Fibroblast of lung (primary cell): ENCODE data around the gene RBCK1. TPM values are rescaled to one million over a fixed set of nuclear protein-coding genes. Genes with fewer than 3 reads are reported as not detected.
"Not testable (repeated sequence)": the region's sequence is repeated elsewhere in the genome, so short reads cannot be mapped to it uniquely, and the experiment has no call there.

Source experiments
- DNase-seq, 2 donors: peaks; one replicate each; pipeline versions ENCODE4 v3.0.0 to v3.0.0-alpha.2; 2010; ENCODE audit warnings: low read depth in 2 of 2
- H2AFZ ChIP-seq: 2 replicates; pipeline ENCODE4 v1.5.1; 2012; ENCODE audit warnings: low read length, control low read depth, inconsistent platforms
- H3K27ac ChIP-seq: 2 replicates; pipeline ENCODE4 v1.5.1; 2011; ENCODE audit warnings: low read length, control low read depth; ENCODE audit not compliant: insufficient read depth
- H3K27me3 ChIP-seq: 2 replicates; pipeline ENCODE4 v1.5.1; 2011; ENCODE audit warnings: mild to moderate bottlenecking, low read length; ENCODE audit not compliant: control insufficient read depth, insufficient read depth
- H3K36me3 ChIP-seq: 2 replicates; pipeline ENCODE4 v1.5.1; 2011; ENCODE audit warnings: low read length; ENCODE audit not compliant: control insufficient read depth, insufficient read depth
- H3K4me1 ChIP-seq: 2 replicates; pipeline ENCODE4 v1.5.1; 2011; ENCODE audit warnings: low read length; ENCODE audit not compliant: control insufficient read depth, insufficient read depth; ENCODE audit errors: extremely low read depth
- H3K4me2 ChIP-seq: 2 replicates; pipeline ENCODE4 v1.5.1; 2011; ENCODE audit warnings: low read length, control low read depth; ENCODE audit not compliant: insufficient read depth; ENCODE audit errors: extremely low read depth
- H3K4me3 ChIP-seq, 4 experiments: fragments of 200-600 bp in 1 of 4; sonication (generic) in 1 of 4; replicated peaks in 1 of 4; 2 replicates each; pipeline ENCODE4 v1.5.1; 2011 to 2016; ENCODE audit warnings: low read length in 4 of 4, low read depth in 3 of 4, mild to moderate bottlenecking in 3 of 4, control low read depth in 2 of 4, inconsistent platforms in 1 of 4, mixed read lengths in 1 of 4; ENCODE audit not compliant: insufficient read depth in 1 of 4; ENCODE audit errors: control extremely low read depth in 1 of 4
- H3K79me2 ChIP-seq: 2 replicates; pipeline ENCODE4 v1.5.1; 2012; ENCODE audit warnings: mild to moderate bottlenecking, low read length, inconsistent platforms; ENCODE audit not compliant: control insufficient read depth, insufficient read depth
- H3K9ac ChIP-seq: 2 replicates; pipeline ENCODE4 v1.5.1; 2011; ENCODE audit warnings: mild to moderate bottlenecking, low read length, control low read depth; ENCODE audit not compliant: insufficient read depth
- H3K9me3 ChIP-seq: 2 replicates; pipeline ENCODE4 v1.5.1; 2012; ENCODE audit warnings: low read depth, low read length; ENCODE audit not compliant: control insufficient read depth, insufficient read depth
- H4K20me1 ChIP-seq: 2 replicates; pipeline ENCODE4 v1.5.1; 2011; ENCODE audit warnings: low read length; ENCODE audit not compliant: control insufficient read depth, insufficient read depth; ENCODE audit errors: extremely low read depth
- EZH2 ChIP-seq: IDR thresholded peaks from 2 replicates; pipeline ENCODE4 v1.5.1; 2012; ENCODE audit warnings: low read length, control low read depth, mild to moderate bottlenecking; ENCODE audit errors: missing control alignments
- polyA plus RNA-seq, 2 donors: library from polyadenylated mRNA; depleted of rRNA in 1 of 2; stranded (reverse) in 1 of 2; unstranded in 1 of 2; fragments of >200 nt; gene quantifications; 2 replicates each; pipeline ENCODE4 v1.2.1, GENCODE V29; 2011 to 2012; ENCODE audit warnings: missing spikeins in 1 of 2
- total RNA-seq: library from RNA; depleted of rRNA; stranded (reverse); fragments of >200 nt; gene quantifications from 2 replicates; pipeline ENCODE4 v1.2.1, GENCODE V29; 2014
- TF ChIP-seq, protein P1 (sequence below), 2 donors: IDR thresholded peaks in 1 of 2; conservative IDR thresholded peaks in 1 of 2; 1 replicate in 1 of 2; 2 replicates in 1 of 2; pipeline ENCODE4 v1.5.1; 2011 to 2012; ENCODE audit warnings: low read length in 2 of 2, control low read depth in 1 of 2, inconsistent platforms in 1 of 2, low read depth in 1 of 2, mild to moderate bottlenecking in 1 of 2

Gene RBCK1
- total and polyA plus RNA-seq, 2 donors (not counting 1 experiment from before 2014, with no cell fraction given) = 35.2 to 89.0 TPM

DNA sequence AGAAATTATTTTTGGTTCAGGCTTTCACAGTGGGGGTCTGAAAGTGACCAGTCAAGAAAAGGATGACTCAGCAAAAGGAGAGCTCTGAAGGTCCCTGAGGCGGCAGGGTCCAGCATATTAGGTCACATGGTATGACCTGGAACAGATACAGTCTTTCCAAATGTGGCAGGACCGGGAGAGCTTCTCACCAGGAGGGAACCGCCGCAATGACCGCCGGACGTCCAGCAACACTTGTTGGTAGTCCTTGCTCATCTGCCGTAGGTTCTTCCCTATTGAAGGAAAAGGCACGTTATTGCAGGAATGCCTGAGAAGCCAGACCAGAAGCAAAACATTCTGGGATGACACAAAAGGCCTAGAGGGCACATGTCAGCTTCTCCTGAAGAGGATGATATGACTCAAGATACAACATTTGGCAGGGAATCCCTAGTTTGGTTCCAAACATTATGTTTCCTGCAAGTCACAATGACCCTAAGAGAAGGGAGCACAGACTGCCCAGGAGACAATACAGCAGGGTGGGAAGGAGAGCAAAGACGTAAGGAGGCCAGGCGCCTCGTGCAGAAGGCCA is 36.8 kb downstream of the RBCK1 start:
- Histone ChIP-seq H3K36me3 (peaks cover 17% of the 10 kb centered on the region), H3K9me3 (no peaks in the 10 kb centered on the region), H3K79me2 (peaks cover 22% of the 10 kb centered on the region), H3K4me3 (no peak overlapping the region), H3K9ac (no peak overlapping the region), H3K4me2 (no peak overlapping the region), H3K27me3 (no peaks in the 10 kb centered on the region), H2AFZ (no peak overlapping the region), H4K20me1 (peaks cover 1% of the 10 kb centered on the region), H3K4me1 (peaks cover 11% of the 10 kb centered on the region), H3K27ac (no peak overlapping the region)
- TF ChIP-seq EZH2 = no peak
- TF ChIP-seq, protein P1, sequence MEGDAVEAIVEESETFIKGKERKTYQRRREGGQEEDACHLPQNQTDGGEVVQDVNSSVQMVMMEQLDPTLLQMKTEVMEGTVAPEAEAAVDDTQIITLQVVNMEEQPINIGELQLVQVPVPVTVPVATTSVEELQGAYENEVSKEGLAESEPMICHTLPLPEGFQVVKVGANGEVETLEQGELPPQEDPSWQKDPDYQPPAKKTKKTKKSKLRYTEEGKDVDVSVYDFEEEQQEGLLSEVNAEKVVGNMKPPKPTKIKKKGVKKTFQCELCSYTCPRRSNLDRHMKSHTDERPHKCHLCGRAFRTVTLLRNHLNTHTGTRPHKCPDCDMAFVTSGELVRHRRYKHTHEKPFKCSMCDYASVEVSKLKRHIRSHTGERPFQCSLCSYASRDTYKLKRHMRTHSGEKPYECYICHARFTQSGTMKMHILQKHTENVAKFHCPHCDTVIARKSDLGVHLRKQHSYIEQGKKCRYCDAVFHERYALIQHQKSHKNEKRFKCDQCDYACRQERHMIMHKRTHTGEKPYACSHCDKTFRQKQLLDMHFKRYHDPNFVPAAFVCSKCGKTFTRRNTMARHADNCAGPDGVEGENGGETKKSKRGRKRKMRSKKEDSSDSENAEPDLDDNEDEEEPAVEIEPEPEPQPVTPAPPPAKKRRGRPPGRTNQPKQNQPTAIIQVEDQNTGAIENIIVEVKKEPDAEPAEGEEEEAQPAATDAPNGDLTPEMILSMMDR (conservative IDR thresholded peaks at IDR 0.05 in 1 of 2, IDR thresholded peaks at IDR 0.05 in 1 of 2; ENCODE audit: low read depth in 1 of 2, low read length in 2 of 2) = no peak
- DNase-seq = peak; percentile 24 to 40

DNA sequence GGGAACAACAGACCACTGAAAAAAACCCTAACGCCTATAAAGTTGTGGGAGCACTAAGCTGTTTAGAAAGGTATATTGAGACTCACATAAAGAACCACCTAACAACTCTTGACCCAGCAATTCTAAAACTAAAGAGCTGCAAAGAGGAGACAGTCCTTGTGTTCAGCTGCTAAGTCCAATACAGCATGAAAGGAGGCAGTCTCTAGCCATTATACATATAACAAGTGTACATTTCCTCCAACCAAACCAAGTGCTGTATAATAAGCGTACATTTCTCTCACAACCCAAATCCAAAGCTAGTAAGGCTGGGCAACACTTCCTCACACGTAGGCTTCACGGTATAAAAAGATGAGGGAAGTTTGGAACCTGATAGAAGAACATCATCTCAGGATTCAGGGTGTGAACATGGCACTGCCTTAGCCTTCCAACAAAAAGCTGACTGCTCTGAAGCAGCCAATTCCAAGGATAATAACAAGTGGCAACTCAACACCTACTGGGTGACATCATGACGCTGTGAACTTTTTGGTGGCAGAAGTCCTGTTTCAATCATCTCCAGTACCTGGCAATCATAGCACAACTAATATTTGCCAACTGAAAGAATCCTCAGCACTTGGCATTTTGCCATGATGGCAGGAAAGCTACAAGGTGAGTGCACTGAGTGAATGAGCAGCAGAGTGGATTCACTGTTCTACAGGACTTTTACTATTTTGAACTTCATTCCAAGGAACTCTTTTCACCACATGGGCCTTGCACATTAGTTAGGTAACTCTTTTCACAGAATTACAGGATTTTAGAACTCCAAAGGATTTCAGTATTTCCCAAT is 37.6 kb downstream of the RBCK1 start:
- Histone ChIP-seq H3K9ac (no peak overlapping the region), H4K20me1 (peaks cover 1% of the 10 kb centered on the region)

DNA sequence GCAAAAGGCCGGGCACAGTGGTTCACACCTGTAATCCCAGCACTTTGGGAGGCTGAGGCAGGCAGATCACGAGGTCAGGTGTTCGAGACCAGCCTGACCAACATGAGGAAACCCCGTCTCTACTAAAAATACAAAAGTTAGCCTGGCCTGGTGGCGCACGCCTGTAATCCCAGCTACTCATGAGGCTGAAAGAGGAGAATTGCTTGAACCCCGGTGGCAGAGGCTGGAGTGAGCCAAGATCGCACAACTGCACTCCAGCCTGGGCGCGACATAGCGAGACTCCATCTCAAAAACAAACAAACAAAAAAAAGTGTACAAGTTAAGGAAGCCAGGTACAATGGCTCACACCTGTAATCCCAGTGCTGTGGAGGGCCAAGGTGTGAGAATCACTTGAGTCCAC is 43.9 kb downstream of the RBCK1 start:
- H2AFZ ChIP-seq, H3K4me3 ChIP-seq, H3K9me3 ChIP-seq, H3K9ac ChIP-seq, H4K20me1 ChIP-seq, H3K27ac ChIP-seq, H3K4me2 ChIP-seq, H3K4me1 ChIP-seq, H3K27me3 ChIP-seq, H3K36me3 ChIP-seq, DNase-seq: not testable (repeated sequence)
- H3K79me2 ChIP-seq = peaks cover 53% of the 10 kb centered on the region

More for the DNA sequence above, 37.6 kb downstream of the RBCK1 start:
- TF ChIP-seq, protein P1 (conservative IDR thresholded peaks at IDR 0.05 in 1 of 2, IDR thresholded peaks at IDR 0.05 in 1 of 2; ENCODE audit: low read depth in 1 of 2, low read length in 2 of 2) = no peak
- no peak for TF ChIP-seq EZH2
- H3K4me3 ChIP-seq = no peak overlapping the region
- no peak overlapping the region for H2AFZ ChIP-seq
- H3K27me3 ChIP-seq = no peaks in the 10 kb centered on the region
- no peak for DNase-seq
- peaks cover 11% of the 10 kb centered on the region for H3K36me3 ChIP-seq
- peaks cover 29% of the 10 kb centered on the region for H3K79me2 ChIP-seq
- H3K4me2 ChIP-seq = no peak overlapping the region
- no peaks in the 10 kb centered on the region for H3K9me3 ChIP-seq
- H3K27ac ChIP-seq = no peak overlapping the region
- H3K4me1 ChIP-seq = peaks cover 11% of the 10 kb centered on the region
